Calu3 (cell line): ENCODE data around the gene WTAP. TPM values are rescaled to one million over a fixed set of nuclear protein-coding genes. Genes with fewer than 3 reads are reported as not detected.

Source experiments
- BruUV-seq: library from RNA; stranded (reverse); fragments of 400-500 nt; replicated peaks from 2 replicates; lab custom pipeline; 2021; lab: Mats Ljungman, UMichigan
- CTCF ChIA-PET: fragments of 300-600 bp; sonication (Branson Sonifier 250); formaldehyde crosslinking; loops from one replicate; lab custom pipeline; 2022; ENCODE audit warnings: antibody characterized with exemption; lab: Charles Lee
- DNase-seq: peaks from one replicate; pipeline ENCODE4 v3.0.0; 2022
- H3K27ac Mint-ChIP-seq: one replicate; pipeline ENCODE4 v1.8.0; 2022; ENCODE audit warnings: mixed read lengths; ENCODE audit not compliant: unreplicated experiment
- H3K27me3 Mint-ChIP-seq: one replicate; pipeline ENCODE4 v1.8.0; 2022; ENCODE audit warnings: mixed read lengths; ENCODE audit not compliant: unreplicated experiment
- H3K36me3 Mint-ChIP-seq: one replicate; pipeline ENCODE4 v1.8.0; 2022; ENCODE audit warnings: mild to moderate bottlenecking, moderate library complexity, mixed read lengths; ENCODE audit not compliant: insufficient read depth, unreplicated experiment
- H3K4me1 Mint-ChIP-seq: one replicate; pipeline ENCODE4 v1.8.0; 2022; ENCODE audit warnings: mild to moderate bottlenecking, low read depth, mixed read lengths; ENCODE audit not compliant: unreplicated experiment
- H3K4me3 Mint-ChIP-seq: one replicate; pipeline ENCODE4 v1.8.0; 2022; ENCODE audit warnings: mild to moderate bottlenecking, low read depth, moderate library complexity, mixed read lengths; ENCODE audit not compliant: unreplicated experiment
- H3K9me3 Mint-ChIP-seq: one replicate; pipeline ENCODE4 v1.8.0; 2022; ENCODE audit warnings: low read depth, mixed read lengths; ENCODE audit not compliant: unreplicated experiment
- intact Hi-C: fragments of 100-400 bp; cut with micrococcal nuclease; formaldehyde crosslinking; loops from one replicate; pipeline ENCODE4 v1.10.0; 2022; ENCODE audit not compliant: unreplicated experiment
- total RNA-seq: library from RNA; stranded (reverse); gene quantifications from 2 replicates; pipeline ENCODE4 v1.2.3, GENCODE V29; 2022
- TF ChIP-seq, protein P1 (sequence below): fragments of 200-600 bp; IDR thresholded peaks from one replicate; pipeline ENCODE4 v1.8.0; 2022; ENCODE audit warnings: antibody characterized with exemption; ENCODE audit not compliant: unreplicated experiment

The WTAP gene
- total RNA-seq, 1 experiment from 2014 or later, result 103 TPM

DNA sequence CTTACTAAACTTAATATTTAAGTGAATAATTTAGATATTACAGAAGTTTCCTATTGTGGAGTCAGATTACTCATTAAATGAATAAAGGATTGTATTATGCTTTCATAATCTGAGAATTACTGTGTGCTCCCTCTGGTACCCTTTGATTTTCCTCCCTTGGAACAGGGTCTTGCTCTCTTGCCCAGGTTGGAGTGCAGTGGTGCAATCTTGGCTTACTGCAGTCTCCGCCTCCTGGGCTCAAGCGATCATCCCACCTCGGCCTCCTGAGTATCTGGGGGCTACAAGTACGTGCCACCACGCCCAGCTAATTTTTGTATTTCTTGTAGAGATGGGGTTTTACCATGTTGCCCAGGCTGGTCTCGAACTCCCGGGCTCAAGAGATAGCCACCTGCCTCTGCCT is 9.6 kb downstream of the WTAP start:
- no peak overlapping the region for H3K27ac Mint-ChIP-seq
- no peak overlapping the region for H3K4me3 Mint-ChIP-seq
- H3K9me3 Mint-ChIP-seq, result no peaks in the 10 kb centered on the region
- TF ChIP-seq, protein P1, sequence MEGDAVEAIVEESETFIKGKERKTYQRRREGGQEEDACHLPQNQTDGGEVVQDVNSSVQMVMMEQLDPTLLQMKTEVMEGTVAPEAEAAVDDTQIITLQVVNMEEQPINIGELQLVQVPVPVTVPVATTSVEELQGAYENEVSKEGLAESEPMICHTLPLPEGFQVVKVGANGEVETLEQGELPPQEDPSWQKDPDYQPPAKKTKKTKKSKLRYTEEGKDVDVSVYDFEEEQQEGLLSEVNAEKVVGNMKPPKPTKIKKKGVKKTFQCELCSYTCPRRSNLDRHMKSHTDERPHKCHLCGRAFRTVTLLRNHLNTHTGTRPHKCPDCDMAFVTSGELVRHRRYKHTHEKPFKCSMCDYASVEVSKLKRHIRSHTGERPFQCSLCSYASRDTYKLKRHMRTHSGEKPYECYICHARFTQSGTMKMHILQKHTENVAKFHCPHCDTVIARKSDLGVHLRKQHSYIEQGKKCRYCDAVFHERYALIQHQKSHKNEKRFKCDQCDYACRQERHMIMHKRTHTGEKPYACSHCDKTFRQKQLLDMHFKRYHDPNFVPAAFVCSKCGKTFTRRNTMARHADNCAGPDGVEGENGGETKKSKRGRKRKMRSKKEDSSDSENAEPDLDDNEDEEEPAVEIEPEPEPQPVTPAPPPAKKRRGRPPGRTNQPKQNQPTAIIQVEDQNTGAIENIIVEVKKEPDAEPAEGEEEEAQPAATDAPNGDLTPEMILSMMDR, result no peak
- H3K27me3 Mint-ChIP-seq, result no peaks in the 10 kb centered on the region
- CTCF ChIA-PET, result no interaction called here
- BruUV-seq, result no TSS peak
- DNase-seq, result no peak
- H3K4me1 Mint-ChIP-seq, result peaks cover 8% of the 10 kb centered on the region
- intact Hi-C loops, result no loop called here
- peaks cover 28% of the 10 kb centered on the region for H3K36me3 Mint-ChIP-seq

DNA sequence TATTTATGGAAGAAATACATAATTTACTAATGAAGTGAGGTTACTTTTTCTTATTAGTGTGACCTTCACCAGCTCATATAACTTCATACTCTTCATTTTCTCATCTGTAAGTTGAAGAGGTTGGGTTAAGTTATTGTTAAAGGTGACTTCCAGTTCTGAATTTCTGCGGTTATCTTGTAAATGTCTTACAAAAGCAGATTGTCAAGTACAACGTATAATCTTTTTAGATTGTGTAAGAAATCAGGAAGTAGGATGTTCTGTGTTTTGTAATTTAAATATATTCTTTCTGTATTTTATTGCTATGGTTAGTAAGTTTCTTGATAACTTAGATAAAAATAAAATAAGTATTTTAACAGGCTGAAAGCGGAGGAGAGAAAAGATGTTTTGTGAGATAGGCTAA is 12.0 kb downstream of the WTAP start:
- CTCF ChIA-PET, result no interaction called here
- Mint-ChIP-seq H3K9me3 (no peaks in the 10 kb centered on the region), H3K27me3 (no peaks in the 10 kb centered on the region), H3K27ac (no peak overlapping the region), H3K36me3 (peaks cover 32% of the 10 kb centered on the region), H3K4me3 (no peak overlapping the region), H3K4me1 (no peaks in the 10 kb centered on the region)
- BruUV-seq, result no TSS peak
- intact Hi-C loops, result loop anchor here (2.0 kb wide), 1 partner anchor 13 kb away; no protein-coding TSS in a partner anchor
- DNase-seq, result no peak
- TF ChIP-seq, protein P1, result no peak

DNA sequence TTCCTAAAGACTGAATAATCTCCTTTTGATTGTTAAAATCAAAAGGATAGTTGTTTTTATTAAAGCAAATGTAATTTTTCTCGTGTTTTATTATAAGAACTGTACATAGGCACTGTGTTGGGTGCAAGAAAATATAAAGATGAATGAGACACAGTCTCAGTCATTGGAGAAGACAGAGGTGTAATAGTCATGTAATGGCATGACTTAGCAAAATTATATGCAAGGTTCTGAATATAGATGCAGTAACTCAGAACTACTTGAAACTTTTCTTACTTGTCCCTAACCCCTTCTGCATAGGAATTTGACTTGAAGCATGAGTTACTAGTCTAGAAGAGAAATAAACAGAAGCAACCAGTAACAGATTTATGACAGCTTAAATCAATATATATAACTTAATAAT is 14.9 kb downstream of the WTAP start:
- BruUV-seq, result no TSS peak
- Mint-ChIP-seq H3K36me3 (peaks cover 46% of the 10 kb centered on the region), H3K4me1 (no peaks in the 10 kb centered on the region), H3K27me3 (no peaks in the 10 kb centered on the region), H3K9me3 (no peaks in the 10 kb centered on the region), H3K4me3 (no peak overlapping the region), H3K27ac (no peak overlapping the region)
- CTCF ChIA-PET, result interaction anchor here (0.5 kb wide), 1 partner anchor 1600 kb away, joined by 3 read pairs; no protein-coding TSS in a partner anchor
- intact Hi-C loops, result no loop called here
- TF ChIP-seq, protein P1, result no peak
- DNase-seq, result no peak

DNA sequence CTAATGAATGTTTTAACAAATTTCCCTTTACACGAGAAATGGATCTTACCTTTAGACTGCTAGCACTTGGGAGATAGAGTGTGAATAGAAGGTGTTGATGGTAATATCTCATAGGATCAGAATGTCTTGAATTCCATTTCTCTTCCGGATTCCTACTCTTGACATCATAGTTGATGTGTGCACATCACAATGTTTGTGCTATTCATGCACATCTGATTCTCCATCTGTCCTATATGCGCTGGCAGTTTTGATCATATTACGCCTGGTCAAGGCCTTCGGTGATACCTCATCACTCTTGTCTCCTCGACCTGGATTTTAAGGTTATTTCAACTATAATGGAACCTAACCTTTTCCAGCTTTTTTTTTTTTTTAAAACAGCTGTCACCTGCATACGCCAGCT is 17.8 kb downstream of the WTAP start:
- Mint-ChIP-seq H3K9me3 (no peaks in the 10 kb centered on the region), H3K4me1 (no peaks in the 10 kb centered on the region), H3K27ac (no peak overlapping the region), H3K27me3 (no peaks in the 10 kb centered on the region), H3K36me3 (peaks cover 59% of the 10 kb centered on the region), H3K4me3 (no peak overlapping the region)
- TF ChIP-seq, protein P1, result no peak
- intact Hi-C loops, result no loop called here
- DNase-seq, result no peak
- CTCF ChIA-PET, result no interaction called here
- BruUV-seq, result no TSS peak
